Mucosa of descending colon (tissue), 3 donors: Measurements from ENCODE around the gene ROBO1. TPM values are rescaled to one million over a fixed set of nuclear protein-coding genes. Genes with fewer than 3 reads are reported as not detected.

Source experiments
- ATAC-seq: fragments of 200-7000 bp; cut with Tn5 transposase; one replicate; pipeline ENCODE4 v1.9.1; 2020; ENCODE audit warnings: mild to moderate bottlenecking, moderate library complexity
- DNase-seq, 3 donors: peaks; one replicate each; pipeline ENCODE4 v3.0.0-alpha.2; 2020
- H3K36me3 ChIP-seq: fragments of 200-600 bp; one replicate; pipeline ENCODE4 v1.8.0; 2021; ENCODE audit warnings: low read depth, mild to moderate bottlenecking
- H3K4me1 ChIP-seq: fragments of 200-600 bp; one replicate; pipeline ENCODE4 v1.8.0; 2021; ENCODE audit warnings: low read depth, mild to moderate bottlenecking
- H3K4me3 ChIP-seq: fragments of 200-600 bp; one replicate; pipeline ENCODE4 v1.8.0; 2021; ENCODE audit warnings: mild to moderate bottlenecking
- H3K9me3 ChIP-seq: fragments of 200-600 bp; one replicate; pipeline ENCODE4 v1.8.0; 2021; ENCODE audit warnings: mild to moderate bottlenecking
- intact Hi-C, 2 donors: fragments of 100-400 bp; cut with DNase I in 1 of 2; cut with micrococcal nuclease in 1 of 2; formaldehyde crosslinking; loops; one replicate each; pipeline versions ENCODE4 v1.11.0 to v1.11.1; 2022; cut with DNase I, micrococcal nuclease
- total RNA-seq, 3 donors: library from RNA; stranded (reverse); fragmentation: NEBNext Ultra II Directional in 2 of 3; extraction: Animal tissue kit (Norgen Biotek cat#: 25700) in 2 of 3; gene quantifications; one replicate each; pipeline versions ENCODE4 v1.2.1 to v1.2.4, GENCODE V29; 2021 to 2023
- TF ChIP-seq, protein P1 (sequence below): fragments of 200-600 bp; IDR thresholded peaks from one replicate; pipeline ENCODE4 v1.8.0; 2022; ENCODE audit warnings: antibody characterized with exemption, mild to moderate bottlenecking
- donor health status: DM: no; HTN: no; CAD: no; lungs with moderate emphysema.
- donor health status: DM: no; HTN: no; CAD: no.
- donor health status: DM: no; HTN: yes; CAD: no.

ROBO1 gene
- total RNA-seq, 3 donors from 2014 or later: 4.3 to 22.7 (median 10.1) TPM

DNA sequence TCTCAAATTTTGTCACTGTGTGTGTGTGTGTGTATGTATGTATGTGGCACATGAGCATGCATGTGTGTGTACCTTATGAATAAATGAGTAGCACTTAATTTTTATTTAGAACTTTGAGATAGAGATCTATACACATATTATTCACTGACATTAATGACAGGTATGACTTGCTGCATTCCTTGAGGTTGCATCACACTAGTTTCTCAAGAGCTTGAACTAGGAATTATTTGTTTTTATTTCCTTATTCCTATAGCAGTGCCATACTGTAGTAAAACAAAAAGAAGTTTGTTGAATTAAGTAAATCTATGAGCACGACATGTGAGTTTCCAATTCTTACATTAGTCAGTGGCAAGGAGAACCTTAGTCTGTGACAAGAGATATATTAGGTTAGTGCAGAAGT lies 943.9 kb downstream of the ROBO1 start:
- Histone ChIP-seq H3K36me3 (no peaks in the 10 kb centered on the region), H3K9me3 (no peaks in the 10 kb centered on the region), H3K4me1 (no peaks in the 10 kb centered on the region), H3K4me3 (no peak overlapping the region)
- no peak for DNase-seq
- intact Hi-C loops: no loop called here
- no peak for ATAC-seq
- TF ChIP-seq, protein P1, sequence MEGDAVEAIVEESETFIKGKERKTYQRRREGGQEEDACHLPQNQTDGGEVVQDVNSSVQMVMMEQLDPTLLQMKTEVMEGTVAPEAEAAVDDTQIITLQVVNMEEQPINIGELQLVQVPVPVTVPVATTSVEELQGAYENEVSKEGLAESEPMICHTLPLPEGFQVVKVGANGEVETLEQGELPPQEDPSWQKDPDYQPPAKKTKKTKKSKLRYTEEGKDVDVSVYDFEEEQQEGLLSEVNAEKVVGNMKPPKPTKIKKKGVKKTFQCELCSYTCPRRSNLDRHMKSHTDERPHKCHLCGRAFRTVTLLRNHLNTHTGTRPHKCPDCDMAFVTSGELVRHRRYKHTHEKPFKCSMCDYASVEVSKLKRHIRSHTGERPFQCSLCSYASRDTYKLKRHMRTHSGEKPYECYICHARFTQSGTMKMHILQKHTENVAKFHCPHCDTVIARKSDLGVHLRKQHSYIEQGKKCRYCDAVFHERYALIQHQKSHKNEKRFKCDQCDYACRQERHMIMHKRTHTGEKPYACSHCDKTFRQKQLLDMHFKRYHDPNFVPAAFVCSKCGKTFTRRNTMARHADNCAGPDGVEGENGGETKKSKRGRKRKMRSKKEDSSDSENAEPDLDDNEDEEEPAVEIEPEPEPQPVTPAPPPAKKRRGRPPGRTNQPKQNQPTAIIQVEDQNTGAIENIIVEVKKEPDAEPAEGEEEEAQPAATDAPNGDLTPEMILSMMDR: no peak

DNA sequence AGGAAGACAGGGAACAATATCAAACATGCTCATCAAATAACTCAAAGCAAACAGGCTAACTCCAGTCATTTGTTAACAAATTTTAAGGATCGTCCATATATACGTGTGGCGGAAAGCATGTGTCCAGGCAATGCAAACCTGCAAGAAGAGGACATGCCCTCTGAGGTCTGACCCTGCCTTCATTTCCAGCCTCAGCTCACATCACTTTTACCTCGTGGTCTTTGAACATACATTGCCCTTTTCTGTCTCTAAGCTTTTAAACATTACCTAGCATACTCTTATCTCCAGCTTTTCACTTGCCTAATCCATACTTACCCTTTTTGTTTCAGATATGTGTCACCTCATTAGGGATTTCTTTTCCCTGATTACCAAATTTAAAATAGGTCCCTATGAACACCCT lies 944.4 kb downstream of the ROBO1 start:
- DNase-seq (no peak), ATAC-seq (no peak)
- Histone ChIP-seq H3K36me3 (no peaks in the 10 kb centered on the region), H3K4me1 (no peaks in the 10 kb centered on the region), H3K4me3 (no peak overlapping the region), H3K9me3 (no peaks in the 10 kb centered on the region)
- intact Hi-C loops: no loop called here
- TF ChIP-seq, protein P1: no peak

- Histone ChIP-seq H3K4me3 (no peak overlapping the region), H3K36me3 (no peaks in the 10 kb centered on the region), H3K4me1 (no peaks in the 10 kb centered on the region), H3K9me3 (no peaks in the 10 kb centered on the region)
- intact Hi-C loops: no loop called here
- DNase-seq (no peak), ATAC-seq (no peak)
- TF ChIP-seq, protein P1: no peak
Measured at GRCh38 chr3:78822726-78823125, 945.1 kb downstream of the ROBO1 start.

DNA sequence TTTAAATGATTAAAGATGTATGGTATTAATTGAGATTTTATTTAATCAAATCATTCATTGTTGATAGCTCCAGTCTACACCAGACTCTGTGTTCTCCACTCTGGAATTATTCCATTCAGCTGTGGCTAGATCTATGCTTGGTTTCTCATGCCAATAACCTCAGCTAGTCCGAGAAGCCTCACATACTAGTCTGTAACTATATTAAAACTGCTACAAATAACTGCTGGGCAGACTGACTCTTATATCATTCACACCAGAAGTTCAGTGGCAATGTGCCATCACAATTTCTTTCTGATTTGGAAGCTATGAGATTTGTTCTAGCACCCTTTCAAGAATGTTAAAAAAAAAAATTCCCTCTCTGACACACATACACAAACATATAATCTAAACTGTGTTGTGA lies 947.3 kb downstream of the ROBO1 start:
- H3K4me3 ChIP-seq: no peak overlapping the region
- ATAC-seq (no peak), DNase-seq (no peak)
- intact Hi-C loops: no loop called here
- H3K4me1 ChIP-seq: no peaks in the 10 kb centered on the region
- no peaks in the 10 kb centered on the region for H3K36me3 ChIP-seq
- H3K9me3 ChIP-seq: no peaks in the 10 kb centered on the region
- TF ChIP-seq, protein P1: no peak

DNA sequence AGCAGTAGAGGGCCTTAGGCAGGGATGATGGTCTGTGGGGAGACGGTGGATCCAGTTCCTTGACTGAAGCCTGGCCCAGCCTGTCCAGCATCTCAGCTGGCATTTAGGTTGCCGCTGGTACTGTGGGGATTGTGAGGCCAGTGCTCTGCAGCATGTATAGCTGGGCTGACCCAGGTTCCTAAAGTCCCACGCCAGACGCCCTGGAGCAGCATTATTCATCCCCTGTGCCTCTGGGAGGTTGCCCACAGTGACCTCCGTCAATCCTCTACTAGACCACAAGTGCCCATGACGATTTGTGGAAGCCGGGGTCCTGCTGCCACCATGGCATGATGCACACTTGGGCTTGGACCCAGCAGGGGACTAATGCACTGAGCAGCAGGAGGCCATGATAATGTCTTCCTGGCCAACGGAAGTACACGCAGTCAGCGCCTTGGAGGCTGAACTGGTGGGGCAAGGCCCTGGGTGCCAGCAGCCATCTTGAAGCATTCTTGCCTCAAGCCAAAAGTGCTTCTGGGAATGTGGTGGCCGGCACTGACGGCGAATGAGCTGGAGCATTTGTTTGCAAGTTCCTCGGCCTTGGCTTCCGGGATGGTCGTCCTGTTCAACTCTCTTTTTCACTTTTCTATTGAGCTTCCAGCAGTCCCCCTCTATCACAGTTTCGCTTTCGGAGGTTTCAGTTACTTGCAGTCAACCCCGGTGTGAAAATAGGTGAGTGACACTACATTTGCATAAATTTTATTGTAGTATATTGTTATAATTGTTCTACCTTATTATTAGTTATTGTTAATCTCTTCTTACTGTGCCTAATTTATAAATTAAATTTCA lies 949.4 kb downstream of the ROBO1 start:
- DNase-seq: no peak
- Histone ChIP-seq H3K9me3 (no peaks in the 10 kb centered on the region), H3K4me1 (no peaks in the 10 kb centered on the region), H3K36me3 (no peaks in the 10 kb centered on the region), H3K4me3 (no peak overlapping the region)
- no peak for ATAC-seq
- TF ChIP-seq, protein P1: no peak
- intact Hi-C loops: no loop called here
